Testis (tissue), 2 donors: Measurements from ENCODE around the gene ACACA.

ENCODE experiments used
- CTCF ChIP-seq, 3 experiments: fragments of 450-650 bp in 2 of 3; fragments of 200-600 bp in 1 of 3; sonication (generic) in 1 of 3; IDR thresholded peaks; one replicate each; pipeline ENCODE4 v1.5.1; 2016 to 2019; ENCODE audit warnings: antibody characterized with exemption in 3 of 3, mild to moderate bottlenecking in 2 of 3, moderate library complexity in 1 of 3
- POLR2A ChIP-seq: fragments of 450-650 bp; IDR thresholded peaks from one replicate; pipeline ENCODE4 v1.6.1; 2017; ENCODE audit warnings: antibody characterized with exemption, mild to moderate bottlenecking, moderate library complexity

GRCh38 chr17:37214416-37214815 lies 192.2 kb downstream of the ACACA start:
- TF ChIP-seq CTCF (IDR thresholded peaks at IDR 0.05) (no peak), POLR2A (no peak)
